Skeletal muscle cell (primary cell): ENCODE results near the gene RUSF1.
"Not testable (repeated sequence)": the region's sequence is repeated elsewhere in the genome, so short reads cannot be mapped to it uniquely, and the experiment has no call there.

Source experiments
- DNase-seq: peaks from one replicate; pipeline ENCODE4 v3.0.0-alpha.2; 2010; ENCODE audit warnings: low read depth
- H3K4me3 ChIP-seq: 2 replicates; pipeline ENCODE4 v1.5.1; 2011; ENCODE audit warnings: low read depth, mild to moderate bottlenecking, control low read depth, low read length, moderate library complexity

RUSF1 gene

GRCh38 chr16:31507929-31508705 is at the start of gene RUSF1:
TSS of gene RUSF1 (minus strand) at chr16:31508391. CDS start at chr16:31508373, 18 bp downstream.
- H3K4me3 ChIP-seq = peak within 1 kb of the TSS; percentile 69
- DNase-seq = peak; percentile 63

GRCh38 chr16:31542763-31543162 is 34.6 kb upstream of the RUSF1 start:
- no peak for DNase-seq
- no peak overlapping the region for H3K4me3 ChIP-seq

- not testable (repeated sequence) for DNase-seq
Measured at GRCh38 chr16:31539762-31540161, 31.6 kb upstream of the RUSF1 start.

GRCh38 chr16:31538243-31538598 is 30.0 kb upstream of the RUSF1 start:
- H3K4me3 ChIP-seq, DNase-seq: not testable (repeated sequence)

More at GRCh38 chr16:31539762-31540161, 31.6 kb upstream of the RUSF1 start:
- not testable (repeated sequence) for H3K4me3 ChIP-seq

- peak overlapping the region; percentile 27 for H3K4me3 ChIP-seq
- no peak for DNase-seq
Measured at GRCh38 chr16:31537362-31538242, 29.4 kb upstream of the RUSF1 start.

GRCh38 chr16:31536804-31537361 is 28.7 kb upstream of the RUSF1 start:
- no peak for DNase-seq
- H3K4me3 ChIP-seq = no peak overlapping the region

- no peak for DNase-seq
- H3K4me3 ChIP-seq = no peak overlapping the region
Measured at GRCh38 chr16:31535737-31536136, 27.5 kb upstream of the RUSF1 start.

- H3K4me3 ChIP-seq = no peak overlapping the region
- DNase-seq = no peak
Measured at GRCh38 chr16:31532896-31533295, 24.7 kb upstream of the RUSF1 start.

- no peak for DNase-seq
Measured at GRCh38 chr16:31532120-31532519, 23.9 kb upstream of the RUSF1 start.

GRCh38 chr16:31531096-31531495 is 22.9 kb upstream of the RUSF1 start:
- no peak overlapping the region for H3K4me3 ChIP-seq
- no peak for DNase-seq

More at GRCh38 chr16:31532120-31532519, 23.9 kb upstream of the RUSF1 start:
- H3K4me3 ChIP-seq = no peak overlapping the region

- H3K4me3 ChIP-seq = no peak overlapping the region
- no peak for DNase-seq
Measured at GRCh38 chr16:31530405-31530804, 22.2 kb upstream of the RUSF1 start.

GRCh38 chr16:31529937-31530312 is 21.7 kb upstream of the RUSF1 start:
- no peak for DNase-seq
- no peak overlapping the region for H3K4me3 ChIP-seq

GRCh38 chr16:31529108-31529936 is 21.1 kb upstream of the RUSF1 start:
- H3K4me3 ChIP-seq = peak overlapping the region; percentile 9
- no peak for DNase-seq

GRCh38 chr16:31528523-31529107 is 20.4 kb upstream of the RUSF1 start:
- no peak for DNase-seq
- no peak overlapping the region for H3K4me3 ChIP-seq

- no peak for DNase-seq
- H3K4me3 ChIP-seq = no peak within 1 kb of the TSS
Measured at GRCh38 chr16:31527734-31528274, 19.6 kb upstream of the RUSF1 start, which contains the start of gene AHSP. TSS of gene AHSP (plus strand) at chr16:31527900. CDS start at chr16:31528140, 240 bp downstream.

GRCh38 chr16:31525113-31525512 is 16.9 kb upstream of the RUSF1 start:
- no peak for DNase-seq
- no peak overlapping the region for H3K4me3 ChIP-seq

- not testable (repeated sequence) for DNase-seq, H3K4me3 ChIP-seq
Measured at GRCh38 chr16:31523768-31524167, 15.6 kb upstream of the RUSF1 start.

- DNase-seq = no peak
- H3K4me3 ChIP-seq = no peak overlapping the region
Measured at GRCh38 chr16:31522071-31522470, 13.9 kb upstream of the RUSF1 start.

- no peak for DNase-seq
- H3K4me3 ChIP-seq = no peak overlapping the region
Measured at GRCh38 chr16:31521368-31521767, 13.2 kb upstream of the RUSF1 start.
